Spleen (tissue), 11 donors: ENCODE results near the gene GGPS1. TPM values are rescaled to one million over a fixed set of nuclear protein-coding genes. Genes with fewer than 3 reads are reported as not detected.

Experiments used
- DNase-seq: peaks from one replicate; pipeline ENCODE4 v3.0.0-alpha.2; 2020
- H3K27ac ChIP-seq, 8 donors: fragments of 200-600 bp; sonication (generic) in 7 of 8; 1 replicate in 4 of 8; 2 replicates in 4 of 8; pipeline versions ENCODE4 v1.5.0 to v1.8.0; 2016 to 2021; ENCODE audit warnings: inconsistent platforms in 4 of 8, mild to moderate bottlenecking in 4 of 8, moderate library complexity in 1 of 8
- H3K27me3 ChIP-seq, 7 donors: fragments of 200-600 bp; sonication (generic) in 6 of 7; replicated peaks in 1 of 7; 1 replicate in 4 of 7; 2 replicates in 3 of 7; pipeline versions ENCODE4 v1.5.0 to v1.8.0; 2016 to 2021; ENCODE audit warnings: inconsistent platforms in 3 of 7, mild to moderate bottlenecking in 1 of 7
- H3K36me3 ChIP-seq, 6 donors: fragments of 200-600 bp; sonication (generic) in 5 of 6; 1 replicate in 4 of 6; 2 replicates in 2 of 6; pipeline versions ENCODE4 v1.5.0 to v1.8.0; 2016 to 2021; ENCODE audit warnings: inconsistent platforms in 2 of 6
- H3K4me1 ChIP-seq, 6 donors: fragments of 200-600 bp; sonication (generic) in 5 of 6; 1 replicate in 3 of 6; 2 replicates in 3 of 6; pipeline versions ENCODE4 v1.5.0 to v1.8.0; 2016 to 2021; ENCODE audit warnings: inconsistent platforms in 3 of 6
- H3K4me3 ChIP-seq, 8 donors: fragments of 200-600 bp; sonication (generic) in 7 of 8; 1 replicate in 4 of 8; 2 replicates in 4 of 8; pipeline versions ENCODE4 v1.5.0 to v1.8.0; 2016 to 2021; ENCODE audit warnings: inconsistent platforms in 4 of 8, mild to moderate bottlenecking in 4 of 8, moderate library complexity in 2 of 8
- H3K9me3 ChIP-seq, 8 donors: fragments of 200-600 bp; sonication (generic) in 7 of 8; 1 replicate in 4 of 8; 2 replicates in 4 of 8; pipeline versions ENCODE4 v1.5.0 to v1.8.0; 2016 to 2021; ENCODE audit warnings: inconsistent platforms in 4 of 8
- POLR2A ChIP-seq, 3 donors: fragments of 450-650 bp; IDR thresholded peaks; one replicate each; pipeline ENCODE4 v1.5.1; 2017; ENCODE audit warnings: antibody characterized with exemption in 3 of 3, mild to moderate bottlenecking in 1 of 3
- POLR2AphosphoS5 ChIP-seq, 3 donors: sonication (generic); formaldehyde crosslinking; IDR thresholded peaks; one replicate each; pipeline ENCODE4 v1.5.1; 2017; ENCODE audit warnings: antibody characterized with exemption in 3 of 3
- WGBS, 5 donors: extraction: QIAGEN DNeasy Blood & Tissue Kit in 3 of 5; methylation state at CpG; one replicate each; pipeline versions ENCODE4 v1.1.5 to v1.1.7; 2013 to 2018; 5-methylcytosine and 5-hydroxymethylcytosine counted together
- intact Hi-C: fragments of 100-400 bp; cut with DNase I; formaldehyde crosslinking; loops from one replicate; pipeline ENCODE4 v1.15.0; 2023; ENCODE audit warnings: low total_unique reads
- polyA plus RNA-seq, 3 donors: library from polyadenylated mRNA; stranded (reverse); fragments of 200-250 nt; gene quantifications; one replicate each; pipeline ENCODE4 v1.2.1, GENCODE V29; 2013
- total RNA-seq, 7 donors: library from RNA; depleted of rRNA in 3 of 7; stranded (reverse); fragments of >200 nt in 3 of 7; fragmentation: NEBNext Ultra II Directional in 4 of 7; extraction: Animal tissue kit (Norgen Biotek cat#: 25700) in 4 of 7; gene quantifications; one replicate each; pipeline versions ENCODE4 v1.1.0 to v1.2.1, GENCODE V29; 2016 to 2021
- TF ChIP-seq, protein P1 (sequence below), 11 experiments: fragments of 200-600 bp in 7 of 11; fragments of 450-650 bp in 4 of 11; sonication (generic) in 4 of 11; IDR thresholded peaks in 8 of 11; conservative IDR thresholded peaks in 3 of 11; 1 replicate in 7 of 11; 2 replicates in 4 of 11; pipeline versions ENCODE4 v1.4.0 to v1.8.0; 2016 to 2021; ENCODE audit warnings: antibody characterized with exemption in 11 of 11, inconsistent platforms in 4 of 11, mild to moderate bottlenecking in 1 of 11
- donor health status: healthy with polysubstance abuse.
- donor health status: DM: no; HTN: no; CAD: no; lungs with moderate emphysema.
- donor health status: DM: no; HTN: no; CAD: no.
- donor health status: Bipolar disorder and iron deficiency.
- donor health status: healthy.
- donor health status: DM: no; HTN: no; CAD: no.
- donor health status: DM: yes; HTN: yes; CAD: no.

GGPS1 gene
- total and polyA plus RNA-seq, 10 donors = 23.6 to 34.9 (median 25.8) TPM

DNA sequence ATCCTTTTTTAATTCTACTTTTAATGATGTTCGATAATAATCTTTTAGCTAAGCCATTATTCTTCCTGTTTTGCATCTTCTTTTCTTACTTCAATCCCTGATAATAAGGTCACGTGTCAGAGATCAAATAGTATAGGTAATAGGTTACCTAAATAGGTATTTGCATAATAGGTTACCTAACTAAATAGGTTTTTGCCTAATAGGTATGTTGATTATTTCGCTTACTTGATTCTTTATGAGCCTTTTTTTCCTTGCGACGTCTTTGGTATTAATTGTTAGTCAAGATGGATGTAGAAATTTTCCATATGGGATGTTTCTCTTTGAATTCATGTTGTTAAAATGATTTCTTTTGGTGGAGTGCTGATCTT, 2.5 kb downstream of the GGPS1 start:
- Histone ChIP-seq H3K27ac (peak overlapping the region; percentile 51 to 100 (median 98)), H3K36me3 (peaks cover 0 to 10% (median 6%) of the 10 kb centered on the region in 6 donors), H3K9me3 (no peaks in the 10 kb centered on the region), H3K4me3 (peak overlapping the region in 3 of 8 donors; percentile 60 to 97 (median 79)), H3K4me1 (peaks cover 29 to 70% (median 51%) of the 10 kb centered on the region in 6 donors), H3K27me3 (no peaks in the 10 kb centered on the region)
- WGBS, 5 donors = 73 to 86% (median 77%) methylated on average over 5 of the region's 5 CpGs
- no peak for DNase-seq
- intact Hi-C loops = no loop called here
- TF ChIP-seq, protein P1, sequence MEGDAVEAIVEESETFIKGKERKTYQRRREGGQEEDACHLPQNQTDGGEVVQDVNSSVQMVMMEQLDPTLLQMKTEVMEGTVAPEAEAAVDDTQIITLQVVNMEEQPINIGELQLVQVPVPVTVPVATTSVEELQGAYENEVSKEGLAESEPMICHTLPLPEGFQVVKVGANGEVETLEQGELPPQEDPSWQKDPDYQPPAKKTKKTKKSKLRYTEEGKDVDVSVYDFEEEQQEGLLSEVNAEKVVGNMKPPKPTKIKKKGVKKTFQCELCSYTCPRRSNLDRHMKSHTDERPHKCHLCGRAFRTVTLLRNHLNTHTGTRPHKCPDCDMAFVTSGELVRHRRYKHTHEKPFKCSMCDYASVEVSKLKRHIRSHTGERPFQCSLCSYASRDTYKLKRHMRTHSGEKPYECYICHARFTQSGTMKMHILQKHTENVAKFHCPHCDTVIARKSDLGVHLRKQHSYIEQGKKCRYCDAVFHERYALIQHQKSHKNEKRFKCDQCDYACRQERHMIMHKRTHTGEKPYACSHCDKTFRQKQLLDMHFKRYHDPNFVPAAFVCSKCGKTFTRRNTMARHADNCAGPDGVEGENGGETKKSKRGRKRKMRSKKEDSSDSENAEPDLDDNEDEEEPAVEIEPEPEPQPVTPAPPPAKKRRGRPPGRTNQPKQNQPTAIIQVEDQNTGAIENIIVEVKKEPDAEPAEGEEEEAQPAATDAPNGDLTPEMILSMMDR (IDR thresholded peaks at IDR 0.05 in 8 of 11, conservative IDR thresholded peaks at IDR 0.05 in 3 of 11) = no peak
- no peak for TF ChIP-seq POLR2AphosphoS5 (IDR thresholded peaks at IDR 0.05)

DNA sequence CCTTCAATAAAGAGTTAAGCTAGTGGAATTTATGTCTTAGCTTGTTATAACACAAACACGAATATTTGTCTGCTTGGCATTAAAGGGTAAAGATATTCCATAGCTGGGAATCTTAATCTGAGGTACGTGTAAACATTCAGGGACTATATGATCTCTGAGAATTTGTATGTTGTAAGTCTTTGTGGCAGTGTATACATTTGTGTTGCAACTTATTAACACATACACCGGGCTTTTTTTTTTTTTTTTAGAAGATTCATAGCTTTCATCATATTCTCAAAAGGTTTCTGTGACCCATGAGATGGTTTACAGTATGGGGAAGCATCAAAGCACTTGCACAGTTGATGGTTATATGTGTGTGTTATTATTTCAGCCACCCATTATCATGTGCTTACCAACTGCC, 3.0 kb downstream of the GGPS1 start:
- H3K9me3 ChIP-seq = no peaks in the 10 kb centered on the region
- TF ChIP-seq POLR2A (IDR thresholded peaks at IDR 0.05) = no peak
- TF ChIP-seq POLR2AphosphoS5 (IDR thresholded peaks at IDR 0.05) = no peak
- TF ChIP-seq, protein P1 (IDR thresholded peaks at IDR 0.05 in 8 of 11, conservative IDR thresholded peaks at IDR 0.05 in 3 of 11) = no peak
- no peak for DNase-seq
- 42 to 67% (median 50%) methylated on average over 3 of the region's 3 CpGs for WGBS, 5 donors
- intact Hi-C loops = no loop called here
- no peaks in the 10 kb centered on the region for H3K27me3 ChIP-seq
- H3K27ac ChIP-seq = peak overlapping the region in 7 of 8 donors; percentile 7 to 100 (median 98)
- no peak overlapping the region for H3K4me3 ChIP-seq
- peaks cover 0 to 15% (median 11%) of the 10 kb centered on the region in 6 donors for H3K36me3 ChIP-seq
- peaks cover 27 to 70% (median 50%) of the 10 kb centered on the region in 6 donors for H3K4me1 ChIP-seq

DNA sequence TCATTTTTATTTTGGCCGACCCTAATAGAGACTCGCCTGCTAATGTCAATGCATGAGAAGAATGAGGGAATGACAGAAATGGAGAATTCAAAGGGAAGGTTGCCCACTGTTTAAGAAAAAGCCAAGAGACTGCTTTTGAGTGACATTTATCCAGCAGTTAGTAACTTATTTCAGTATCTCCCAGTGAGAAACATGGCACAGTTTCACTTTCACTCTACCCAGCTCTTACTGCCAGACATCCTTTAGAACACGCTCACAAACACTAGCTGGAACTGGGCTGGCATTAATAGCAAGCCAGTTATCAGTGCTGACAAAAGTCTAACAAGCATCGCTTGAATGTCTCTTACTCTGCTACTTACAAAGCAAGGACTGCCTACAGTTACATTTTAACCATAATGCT, 8.5 kb downstream of the GGPS1 start:
- peak in 1 of 3 donors; percentile 15 for TF ChIP-seq POLR2AphosphoS5 (IDR thresholded peaks at IDR 0.05)
- TF ChIP-seq, protein P1 (IDR thresholded peaks at IDR 0.05 in 8 of 11, conservative IDR thresholded peaks at IDR 0.05 in 3 of 11) = no peak
- DNase-seq = no peak
- H3K4me1 ChIP-seq = peaks cover 15 to 53% (median 34%) of the 10 kb centered on the region in 6 donors
- peaks cover 0 to 66% (median 32%) of the 10 kb centered on the region in 6 donors for H3K36me3 ChIP-seq
- intact Hi-C loops = no loop called here
- WGBS, 5 donors = 49 to 62% (median 55%) methylated on average over 4 of the region's 4 CpGs
- peak overlapping the region in 7 of 8 donors; percentile 15 to 68 (median 58) for H3K27ac ChIP-seq
- no peaks in the 10 kb centered on the region for H3K9me3 ChIP-seq
- H3K27me3 ChIP-seq = no peaks in the 10 kb centered on the region
- H3K4me3 ChIP-seq = peak overlapping the region in 1 of 8 donors; percentile 22

DNA sequence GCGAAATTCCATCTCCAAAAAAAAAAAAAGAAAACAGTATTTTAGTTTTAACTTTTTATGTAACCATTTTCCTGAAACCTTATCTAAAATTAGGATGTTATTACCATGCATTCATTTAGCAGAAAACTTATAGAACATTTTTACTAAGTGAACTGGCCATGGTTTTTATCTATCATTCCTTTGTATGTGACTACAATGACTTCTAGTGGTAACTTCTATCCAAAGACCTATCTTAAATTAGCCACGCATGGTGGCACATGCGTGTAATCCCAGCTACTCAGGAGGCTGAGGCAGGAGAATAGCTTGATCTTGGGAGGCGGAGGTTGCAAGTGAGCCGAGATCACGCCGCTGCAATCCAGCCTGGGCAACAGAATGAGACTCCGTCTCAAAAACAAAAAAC, 11.4 kb downstream of the GGPS1 start:
- TF ChIP-seq POLR2AphosphoS5 (IDR thresholded peaks at IDR 0.05) = peak in 1 of 3 donors; percentile 2
- TF ChIP-seq, protein P1 (IDR thresholded peaks at IDR 0.05 in 8 of 11, conservative IDR thresholded peaks at IDR 0.05 in 3 of 11) = no peak
- no peak overlapping the region for H3K27ac ChIP-seq
- peaks cover 12 to 27% (median 17%) of the 10 kb centered on the region in 6 donors for H3K4me1 ChIP-seq
- intact Hi-C loops = no loop called here
- WGBS, 5 donors = 84 to 87% (median 85%) methylated on average over 8 of the region's 8 CpGs
- no peaks in the 10 kb centered on the region for H3K9me3 ChIP-seq
- H3K4me3 ChIP-seq = no peak overlapping the region
- no peak for DNase-seq
- H3K27me3 ChIP-seq = no peaks in the 10 kb centered on the region
- peaks cover 0 to 95% (median 43%) of the 10 kb centered on the region in 6 donors for H3K36me3 ChIP-seq
